ENCODE results near the gene ENPP1.

The ENPP1 gene

DNA sequence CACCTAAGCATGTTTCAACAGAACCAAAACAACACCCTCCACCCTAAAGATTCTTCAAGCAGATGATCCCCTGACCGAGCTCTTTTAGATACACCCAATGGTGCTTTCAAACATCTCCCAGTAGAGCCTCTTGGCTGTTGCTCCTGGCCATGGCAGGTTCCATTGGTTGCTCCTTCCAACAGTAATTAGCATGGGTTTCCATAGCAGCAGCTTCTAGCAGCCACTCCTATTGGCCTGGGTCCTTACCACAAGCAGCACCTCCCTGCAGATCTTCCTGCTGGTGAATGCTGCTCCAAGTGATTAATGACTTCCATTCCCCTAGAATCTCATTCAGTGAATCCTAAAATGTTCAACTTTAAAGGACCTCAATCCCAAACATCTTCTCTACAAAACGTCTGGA, 129.4 kb downstream of the ENPP1 start:
- no peak overlapping the region for H3K4me3 ChIP-seq
- H3K27ac ChIP-seq = peak overlapping the region in 2 of 21 experiments; percentile 24 to 63

- peak overlapping the region in 4 of 21 experiments; percentile 4 to 63 (median 18) for H3K27ac ChIP-seq
- H3K4me3 ChIP-seq = no peak overlapping the region
Measured at GRCh38 chr6:131937703-131938631, 130.1 kb downstream of the ENPP1 start.

Measured in skin epidermis (tissue), 12 donors.